Ascending aorta (tissue), 2 donors: ENCODE data around the gene LRRC34. TPM values are rescaled to one million over a fixed set of nuclear protein-coding genes. Genes with fewer than 3 reads are reported as not detected.
A peak's percentile ranks its signal among the peaks of the same experiment; 100 is the strongest.

Source experiments
- DNase-seq, 2 donors: peaks; one replicate each; pipeline ENCODE4 v3.0.0-alpha.2; 2019; ENCODE audit warnings: low spot score in 2 of 2
- H3K27ac ChIP-seq, 2 donors: fragments of 200-600 bp; sonication (generic); one replicate each; pipeline ENCODE4 v1.5.1; 2016 to 2017; ENCODE audit warnings: mild to moderate bottlenecking in 1 of 2
- H3K27me3 ChIP-seq: fragments of 200-600 bp; sonication (generic); one replicate; pipeline ENCODE4 v1.5.1; 2017
- H3K36me3 ChIP-seq, 2 donors: fragments of 200-600 bp; sonication (generic); one replicate each; pipeline ENCODE4 v1.5.1; 2016
- H3K4me1 ChIP-seq, 2 donors: fragments of 200-600 bp; sonication (generic); one replicate each; pipeline ENCODE4 v1.5.1; 2016 to 2017; ENCODE audit warnings: mild to moderate bottlenecking in 1 of 2
- H3K4me3 ChIP-seq, 2 donors: fragments of 200-600 bp; sonication (generic); one replicate each; pipeline ENCODE4 v1.5.1; 2016 to 2017; ENCODE audit warnings: mild to moderate bottlenecking in 1 of 2
- H3K9me3 ChIP-seq, 2 donors: fragments of 200-600 bp; sonication (generic); one replicate each; pipeline ENCODE4 v1.5.1; 2016
- intact Hi-C: fragments of 100-400 bp; cut with DNase I; formaldehyde crosslinking; loops from one replicate; pipeline ENCODE4 v1.15.1; 2023
- total RNA-seq: library from RNA; depleted of rRNA; stranded (reverse); fragments of >200 nt; gene quantifications from one replicate; pipeline ENCODE4 v1.1.0, GENCODE V29; 2016
- TF ChIP-seq, protein P1 (sequence below), 3 experiments: fragments of 200-600 bp in 2 of 3; fragments of 450-650 bp in 1 of 3; sonication (generic) in 2 of 3; IDR thresholded peaks; one replicate each; pipeline ENCODE4 v1.5.1; 2016 to 2019; ENCODE audit warnings: antibody characterized with exemption in 3 of 3, mild to moderate bottlenecking in 1 of 3, moderate library complexity in 1 of 3

LRRC34 gene, protein sequence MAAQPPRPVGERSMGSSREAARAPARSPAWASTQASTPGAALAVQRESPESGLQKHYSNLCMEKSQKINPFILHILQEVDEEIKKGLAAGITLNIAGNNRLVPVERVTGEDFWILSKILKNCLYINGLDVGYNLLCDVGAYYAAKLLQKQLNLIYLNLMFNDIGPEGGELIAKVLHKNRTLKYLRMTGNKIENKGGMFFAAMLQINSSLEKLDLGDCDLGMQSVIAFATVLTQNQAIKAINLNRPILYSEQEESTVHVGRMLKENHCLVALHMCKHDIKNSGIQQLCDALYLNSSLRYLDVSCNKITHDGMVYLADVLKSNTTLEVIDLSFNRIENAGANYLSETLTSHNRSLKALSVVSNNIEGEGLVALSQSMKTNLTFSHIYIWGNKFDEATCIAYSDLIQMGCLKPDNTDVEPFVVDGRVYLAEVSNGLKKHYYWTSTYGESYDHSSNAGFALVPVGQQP
- 3.5 TPM for total RNA-seq

DNA sequence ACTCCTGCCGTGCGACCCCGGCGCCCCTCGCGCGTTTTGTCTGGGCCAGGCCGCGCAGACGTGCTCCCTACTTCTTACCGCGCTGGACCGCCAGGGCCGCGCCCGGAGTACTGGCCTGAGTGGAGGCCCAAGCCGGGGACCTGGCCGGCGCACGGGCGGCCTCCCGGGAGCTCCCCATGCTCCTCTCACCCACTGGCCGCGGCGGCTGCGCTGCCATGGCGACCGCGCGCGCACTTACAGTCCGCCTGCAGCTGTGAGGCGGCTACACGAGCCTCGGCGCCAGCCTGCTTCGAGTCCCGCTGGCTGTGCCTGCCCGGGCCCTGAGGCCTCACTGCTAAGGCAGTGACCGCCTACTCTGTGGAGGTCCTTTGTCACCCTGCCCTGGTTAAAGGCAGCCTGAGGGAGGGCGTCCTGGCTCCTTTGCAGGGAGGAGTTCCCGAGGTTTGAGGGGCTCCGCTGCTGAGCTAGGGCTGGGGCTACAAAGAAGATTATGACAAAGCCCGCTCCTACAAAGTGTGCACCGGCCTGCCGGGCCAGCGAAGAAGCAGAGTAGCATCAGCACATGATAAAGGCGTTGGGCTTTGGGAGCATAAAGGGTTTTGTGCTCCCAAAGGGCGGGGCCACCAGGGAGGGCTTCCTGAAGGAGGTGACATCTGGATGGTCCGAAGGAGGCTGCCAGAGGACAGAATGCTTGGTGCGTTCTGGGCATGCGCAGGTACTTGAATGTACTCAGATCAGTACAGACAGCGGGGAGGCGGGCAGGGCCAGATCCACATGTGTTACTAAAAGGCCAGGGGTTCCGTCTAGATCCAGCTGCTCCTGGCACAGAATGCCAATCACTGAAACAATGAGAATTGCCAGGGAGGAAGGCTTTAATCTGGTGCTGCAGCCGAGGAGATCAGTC is at the start of gene LRRC34, which contains the start of gene LRRIQ4:
Gene LRRC34, minus strand, starts transcription at position 573 of the 904 bp plus-strand sequence. Its CDS starts 356 bp downstream, at position 217.
Gene LRRIQ4, plus strand, starts transcription at position 539 of the 904 bp plus-strand sequence. CDS start 9,052 bp downstream, outside the sequence.
- intact Hi-C loops, result no loop called here
- Histone ChIP-seq H3K27ac (peak within 1 kb of the TSS; percentile 47 to 81), H3K4me3 (peak within 1 kb of the TSS; percentile 58 to 73), H3K27me3 (no peaks in the 10 kb centered on the region), H3K36me3 (no peaks in the 10 kb centered on the region), H3K4me1 (peaks cover 0 to 6% of the 10 kb centered on the region in 2 donors), H3K9me3 (no peaks in the 10 kb centered on the region)
- TF ChIP-seq, protein P1, sequence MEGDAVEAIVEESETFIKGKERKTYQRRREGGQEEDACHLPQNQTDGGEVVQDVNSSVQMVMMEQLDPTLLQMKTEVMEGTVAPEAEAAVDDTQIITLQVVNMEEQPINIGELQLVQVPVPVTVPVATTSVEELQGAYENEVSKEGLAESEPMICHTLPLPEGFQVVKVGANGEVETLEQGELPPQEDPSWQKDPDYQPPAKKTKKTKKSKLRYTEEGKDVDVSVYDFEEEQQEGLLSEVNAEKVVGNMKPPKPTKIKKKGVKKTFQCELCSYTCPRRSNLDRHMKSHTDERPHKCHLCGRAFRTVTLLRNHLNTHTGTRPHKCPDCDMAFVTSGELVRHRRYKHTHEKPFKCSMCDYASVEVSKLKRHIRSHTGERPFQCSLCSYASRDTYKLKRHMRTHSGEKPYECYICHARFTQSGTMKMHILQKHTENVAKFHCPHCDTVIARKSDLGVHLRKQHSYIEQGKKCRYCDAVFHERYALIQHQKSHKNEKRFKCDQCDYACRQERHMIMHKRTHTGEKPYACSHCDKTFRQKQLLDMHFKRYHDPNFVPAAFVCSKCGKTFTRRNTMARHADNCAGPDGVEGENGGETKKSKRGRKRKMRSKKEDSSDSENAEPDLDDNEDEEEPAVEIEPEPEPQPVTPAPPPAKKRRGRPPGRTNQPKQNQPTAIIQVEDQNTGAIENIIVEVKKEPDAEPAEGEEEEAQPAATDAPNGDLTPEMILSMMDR (IDR thresholded peaks at IDR 0.05), result no peak
- peak in 1 of 2 donors; percentile 84 for DNase-seq

DNA sequence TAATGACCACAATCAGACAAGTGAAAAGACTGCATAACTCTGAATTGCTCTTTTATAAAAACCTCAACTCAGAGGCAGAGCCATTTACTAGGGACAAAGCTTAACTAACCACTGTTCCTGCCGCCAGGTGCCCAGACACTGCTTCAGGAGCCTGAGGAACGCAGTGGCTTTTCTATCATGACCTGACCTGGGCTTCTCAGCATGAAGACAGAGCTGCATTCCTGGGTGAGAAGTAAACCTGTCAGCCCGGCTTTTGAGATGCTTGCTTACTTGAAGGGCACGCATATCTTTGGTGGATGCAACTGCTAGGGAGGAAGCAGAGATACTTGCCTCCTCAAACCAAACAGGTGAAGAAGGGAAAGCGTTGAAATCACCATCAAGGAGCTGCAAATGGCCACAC is 49.2 kb upstream of the LRRC34 start:
- H3K9me3 ChIP-seq, result no peaks in the 10 kb centered on the region
- no peak overlapping the region for H3K27ac ChIP-seq
- no peaks in the 10 kb centered on the region for H3K4me1 ChIP-seq
- H3K4me3 ChIP-seq, result no peak overlapping the region
- no peaks in the 10 kb centered on the region for H3K27me3 ChIP-seq
- H3K36me3 ChIP-seq, result no peaks in the 10 kb centered on the region
- no peak for DNase-seq
- TF ChIP-seq, protein P1 (IDR thresholded peaks at IDR 0.05), result no peak
- intact Hi-C loops, result loop anchor here (2.0 to 10.0 kb wide), 2 partner anchors 105 to 223 kb away; partner anchors contain the start of gene SEC62

DNA sequence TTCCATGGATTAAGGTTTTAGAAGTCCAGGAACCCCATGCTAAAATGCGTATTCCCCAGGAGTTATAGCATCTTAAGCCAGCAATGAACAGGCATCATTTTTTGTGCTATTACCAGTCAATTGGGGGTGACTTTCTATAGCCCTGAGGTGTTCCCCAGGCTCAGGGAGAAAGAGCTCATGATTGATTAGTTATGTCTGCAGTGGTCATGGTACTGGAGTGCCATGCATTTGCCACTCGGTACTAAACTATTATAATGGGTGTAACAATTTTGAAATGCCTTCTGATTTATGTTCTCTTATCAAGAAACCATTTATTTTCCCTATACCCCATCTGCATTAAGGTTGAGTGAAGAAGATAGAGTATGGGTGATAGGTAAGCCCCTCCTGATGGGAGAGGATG is 45.1 kb upstream of the LRRC34 start:
- Histone ChIP-seq H3K27me3 (no peaks in the 10 kb centered on the region), H3K27ac (no peak overlapping the region), H3K4me3 (no peak overlapping the region), H3K4me1 (no peaks in the 10 kb centered on the region), H3K36me3 (no peaks in the 10 kb centered on the region), H3K9me3 (no peaks in the 10 kb centered on the region)
- intact Hi-C loops, result no loop called here
- TF ChIP-seq, protein P1 (IDR thresholded peaks at IDR 0.05), result no peak
- DNase-seq, result no peak

DNA sequence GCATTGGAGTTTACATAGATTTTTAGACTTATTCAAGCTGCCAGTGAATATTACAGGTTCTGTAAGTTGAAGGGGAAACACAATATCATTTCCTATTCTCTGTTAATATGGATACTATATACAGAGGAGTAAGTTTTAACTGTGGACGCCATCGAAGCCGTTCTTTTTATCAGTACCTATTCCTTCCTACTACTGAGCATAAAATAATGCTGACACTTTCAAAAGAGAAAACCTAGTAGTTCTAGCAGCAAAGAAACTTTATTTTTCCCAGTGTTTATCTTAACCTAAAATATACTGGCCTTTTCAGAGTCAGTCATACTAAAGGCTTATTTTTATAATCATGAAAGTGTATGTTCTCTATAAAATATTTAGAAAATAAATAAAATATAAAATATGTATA is 42.8 kb upstream of the LRRC34 start:
- DNase-seq, result no peak
- no peaks in the 10 kb centered on the region for H3K36me3 ChIP-seq
- H3K4me3 ChIP-seq, result no peak overlapping the region
- intact Hi-C loops, result no loop called here
- no peak overlapping the region for H3K27ac ChIP-seq
- H3K4me1 ChIP-seq, result no peaks in the 10 kb centered on the region
- no peaks in the 10 kb centered on the region for H3K27me3 ChIP-seq
- no peaks in the 10 kb centered on the region for H3K9me3 ChIP-seq
- TF ChIP-seq, protein P1 (IDR thresholded peaks at IDR 0.05), result no peak

DNA sequence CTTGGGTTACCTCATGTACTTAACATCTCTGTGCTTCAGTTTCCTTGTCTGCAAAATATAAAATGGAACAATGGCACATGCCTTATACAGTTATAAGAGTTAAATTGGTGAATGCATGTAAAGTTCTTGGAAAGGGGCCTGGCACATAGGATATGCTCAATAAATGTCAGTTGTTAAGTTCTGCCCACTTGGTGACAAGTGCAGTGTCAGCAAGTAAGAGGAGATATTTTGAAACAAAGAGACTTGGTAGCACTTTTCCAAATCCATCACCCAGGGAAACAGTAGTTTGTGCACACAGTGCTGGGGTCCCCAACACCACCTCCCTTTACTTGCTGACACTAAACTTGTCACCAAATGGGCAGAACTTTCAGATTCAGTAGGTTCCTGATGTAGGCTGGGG is 37.9 kb upstream of the LRRC34 start:
- Histone ChIP-seq H3K27ac (no peak overlapping the region), H3K4me1 (no peaks in the 10 kb centered on the region), H3K4me3 (no peak overlapping the region), H3K36me3 (no peaks in the 10 kb centered on the region), H3K9me3 (no peaks in the 10 kb centered on the region), H3K27me3 (no peaks in the 10 kb centered on the region)
- no peak for DNase-seq
- TF ChIP-seq, protein P1 (IDR thresholded peaks at IDR 0.05), result no peak
- intact Hi-C loops, result no loop called here
